ENCODE results near the gene PSMD9.

The PSMD9 gene

DNA sequence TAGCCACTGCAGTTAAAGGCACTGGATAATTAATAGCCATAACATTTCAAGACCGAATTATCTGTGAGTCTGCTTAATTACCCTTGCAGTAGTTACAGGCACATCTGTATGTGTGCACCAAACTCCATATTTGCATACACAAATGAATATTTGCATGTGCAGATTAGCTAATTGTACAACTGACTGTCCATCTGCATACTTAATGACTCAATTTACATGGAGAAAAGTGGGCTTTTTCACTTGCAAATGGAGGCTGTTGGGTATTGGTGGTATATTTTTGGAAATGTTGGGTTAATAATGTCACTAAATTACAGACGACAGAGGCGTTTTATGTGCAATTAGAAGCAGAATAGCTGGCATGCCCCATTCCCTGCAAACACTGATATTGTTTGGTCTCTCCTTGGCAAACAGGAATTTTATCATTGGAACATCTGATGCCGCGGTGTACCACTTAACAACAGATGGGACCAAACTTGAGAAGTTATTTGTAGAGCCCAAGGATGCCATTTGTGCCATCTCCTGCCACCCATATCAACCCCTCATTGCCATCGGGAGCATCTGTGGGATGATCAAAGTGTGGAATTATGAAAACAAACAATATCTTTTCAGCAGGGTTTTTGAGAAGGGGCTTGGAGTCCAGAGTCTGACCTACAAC, 69.4 kb downstream of the PSMD9 start:
- no peak for DNase-seq

DNA sequence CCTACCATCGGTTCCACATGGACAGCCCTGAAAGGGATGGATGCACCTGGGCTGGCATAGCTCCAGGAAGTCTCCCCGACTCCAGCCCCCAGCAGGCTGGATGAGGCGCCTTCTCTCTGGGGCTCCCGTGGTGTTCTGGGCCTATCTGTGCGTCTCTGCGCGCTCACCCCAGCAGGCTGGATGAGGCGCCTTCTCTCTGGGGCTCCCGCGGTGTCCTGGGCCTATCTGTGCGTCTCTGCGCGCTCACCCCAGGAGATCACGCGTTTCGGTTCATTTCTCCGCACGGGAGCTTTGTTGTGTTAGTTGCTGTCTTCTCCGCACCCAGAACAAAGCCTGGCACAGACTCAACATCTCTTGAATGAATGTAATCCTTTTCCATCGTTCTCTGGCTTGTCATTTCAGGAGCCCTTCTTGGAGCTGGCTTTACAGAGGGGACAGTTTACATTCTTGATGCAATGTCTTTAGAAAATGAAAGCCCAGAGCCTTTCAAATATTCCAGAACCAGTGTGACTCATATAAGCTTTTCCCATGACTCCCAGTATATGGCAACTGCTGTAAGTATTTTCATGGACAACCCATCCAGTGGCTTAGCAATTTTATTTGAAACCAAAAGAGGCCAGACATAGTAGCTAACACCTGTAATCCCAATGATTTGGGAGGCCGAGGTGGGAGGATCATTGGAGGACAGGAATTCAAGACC, 70.1 kb downstream of the PSMD9 start:
- DNase-seq: no peak

DNA sequence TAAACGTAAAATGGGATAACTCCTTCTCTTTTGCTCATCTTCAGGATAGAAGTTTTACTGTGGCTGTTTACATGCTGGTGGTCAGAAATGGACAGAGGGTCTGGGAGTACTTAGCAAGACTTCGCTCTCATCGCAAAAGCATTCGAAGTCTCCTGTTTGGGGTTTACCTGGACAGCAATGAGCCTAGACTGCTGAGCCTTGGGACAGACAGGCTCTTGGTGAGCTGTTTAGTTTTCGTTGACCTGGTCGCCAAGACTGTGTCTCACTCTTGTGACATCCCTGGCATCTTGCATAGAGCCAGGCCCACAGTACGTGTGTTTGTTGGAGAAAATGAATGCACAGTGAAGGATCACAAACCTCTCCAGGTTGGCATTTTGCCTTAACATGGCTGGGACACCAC, 72.0 kb downstream of the PSMD9 start:
- no peak for DNase-seq

DNA sequence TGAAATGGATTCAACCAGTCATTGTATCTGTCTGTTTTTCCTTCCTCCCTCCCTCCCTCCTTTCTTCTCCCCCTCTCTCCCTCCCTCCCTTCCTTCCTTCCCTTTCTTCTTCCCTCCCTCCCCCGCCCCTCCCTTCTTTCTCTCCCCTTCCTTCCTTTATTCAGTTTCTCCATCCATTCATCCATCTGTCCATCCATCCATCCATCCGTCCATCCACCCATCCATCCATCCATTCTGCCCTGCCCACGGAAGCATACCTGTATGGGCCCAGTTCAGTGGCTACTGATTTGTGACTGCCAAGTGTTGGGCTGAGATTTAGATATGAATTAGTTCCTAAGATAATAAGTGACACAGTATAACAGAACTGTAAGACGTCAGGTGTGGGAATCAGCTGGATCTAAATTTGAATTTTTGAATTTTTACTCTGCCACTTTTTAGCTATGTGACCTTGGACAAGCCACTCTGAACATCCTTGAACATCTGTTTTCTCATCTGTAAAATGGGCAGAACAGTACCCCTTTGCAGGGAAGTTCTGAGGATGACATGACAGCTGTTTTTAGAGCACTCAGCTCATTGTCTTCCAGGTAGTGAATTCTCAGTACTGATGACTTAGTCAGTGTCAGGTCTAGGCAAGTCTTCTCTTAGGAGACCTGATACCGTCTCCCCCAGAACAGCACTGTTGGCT, 72.7 kb downstream of the PSMD9 start:
- no peak for DNase-seq

GRCh38 chr12:121963341-121964018, 74.9 kb downstream of the PSMD9 start:
- DNase-seq: no peak

DNA sequence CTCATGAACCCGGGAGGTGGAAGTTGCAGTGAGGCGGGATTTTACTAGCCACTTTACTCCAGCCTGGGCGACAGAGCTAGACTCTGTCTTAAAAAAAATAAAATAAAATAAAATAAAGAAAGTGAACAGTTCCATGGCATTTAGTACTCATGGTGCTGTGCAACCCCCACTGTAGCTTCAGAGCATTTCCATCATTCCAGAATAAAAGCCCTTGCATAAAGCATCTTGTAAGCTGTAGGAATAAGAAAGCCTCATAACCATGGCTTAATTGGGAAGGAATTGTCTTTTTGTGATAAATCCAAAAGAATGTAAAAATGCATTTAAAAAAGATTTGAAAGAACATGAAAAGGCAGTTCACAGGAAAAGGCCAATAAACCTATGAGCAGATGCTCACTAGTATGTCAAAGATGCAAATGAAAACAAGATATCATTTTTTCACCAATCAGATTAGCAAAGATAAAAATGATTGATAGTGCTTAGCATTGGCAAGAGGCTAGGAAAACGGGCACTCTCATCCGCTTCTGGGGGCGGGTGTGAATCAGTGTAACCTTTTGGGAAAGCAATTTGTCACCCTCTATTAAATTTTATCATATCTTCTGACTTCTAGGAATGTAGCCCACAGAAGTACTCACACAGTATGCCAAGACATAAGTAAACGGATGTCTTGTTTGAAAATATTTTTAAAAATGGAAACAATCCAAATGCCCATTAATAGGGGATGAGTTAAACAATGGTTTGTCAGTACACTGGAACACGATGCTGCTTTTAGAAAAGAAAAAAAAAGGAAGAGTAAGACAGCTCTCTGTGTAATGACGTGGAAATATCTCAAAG, 76.4 kb downstream of the PSMD9 start:
- DNase-seq: no peak

DNA sequence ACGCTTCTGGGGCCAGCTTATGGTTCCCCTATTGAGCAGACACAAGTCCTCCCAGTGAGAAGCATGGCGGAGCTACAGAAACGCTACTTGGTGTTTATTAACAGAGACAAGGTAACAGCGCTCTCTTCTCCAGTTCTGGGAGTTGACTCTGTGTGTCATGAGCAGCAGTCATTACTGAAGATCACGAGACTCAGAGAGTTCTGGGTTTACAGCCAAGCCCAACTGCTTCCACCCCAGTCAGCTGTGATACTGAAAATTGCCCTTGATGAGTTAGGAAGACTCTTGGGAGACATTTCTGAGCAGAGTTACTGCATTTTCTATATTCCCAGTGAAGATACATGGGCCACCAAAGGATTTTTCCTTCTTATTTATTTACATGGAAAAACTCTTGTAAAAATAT, 78.4 kb downstream of the PSMD9 start:
- DNase-seq: no peak

All from NCI-H524 treated with DMSO at 0.1 percent for 48 hours (cell line).